Fibroblast of the aortic adventitia (primary cell): ENCODE data around the gene IGSF22. TPM values are rescaled to one million over a fixed set of nuclear protein-coding genes. Genes with fewer than 3 reads are reported as not detected.

Experiments used
- DNase-seq: peaks from one replicate; pipeline ENCODE4 v3.0.0-alpha.2; 2010; ENCODE audit warnings: low read depth
- H3K4me3 ChIP-seq: 2 replicates; pipeline ENCODE4 v1.5.1; 2011; ENCODE audit warnings: low read depth, mild to moderate bottlenecking, control low read depth, low read length, moderate library complexity
- total RNA-seq: library from RNA; depleted of rRNA; stranded (reverse); fragments of >200 nt; gene quantifications from 2 replicates; pipeline ENCODE4 v1.2.3, GENCODE V29; 2012; ENCODE audit warnings: low replicate concordance
- TF ChIP-seq, protein P1 (sequence below): IDR thresholded peaks from 2 replicates; pipeline ENCODE4 v1.5.1; 2011; ENCODE audit warnings: mild to moderate bottlenecking, low read length, control low read depth, inconsistent platforms; ENCODE audit not compliant: insufficient read depth

Gene IGSF22
- total RNA-seq, 1 donor: not detected

DNA sequence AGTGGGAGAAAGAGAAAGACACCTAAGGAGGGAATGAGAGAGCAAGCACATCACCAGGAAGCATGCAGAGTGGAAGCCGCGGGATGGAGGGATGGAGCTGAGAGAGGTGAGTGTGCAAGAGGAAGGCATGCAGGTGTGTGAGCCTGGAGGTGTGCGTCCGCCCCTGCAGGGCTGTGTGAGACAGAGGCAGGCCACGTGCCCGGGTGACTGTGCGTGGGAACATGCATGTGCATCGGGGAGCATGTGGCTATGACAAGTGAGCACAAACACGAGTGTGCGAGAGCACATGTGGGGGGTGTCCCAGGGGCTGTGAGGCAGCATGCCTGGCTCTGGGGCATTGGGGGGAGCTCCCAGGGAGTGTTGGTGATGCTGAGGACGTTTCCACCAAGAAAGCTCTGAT is 35.8 kb upstream of the IGSF22 start:
- DNase-seq: no peak
- H3K4me3 ChIP-seq: no peak overlapping the region
- TF ChIP-seq, protein P1, sequence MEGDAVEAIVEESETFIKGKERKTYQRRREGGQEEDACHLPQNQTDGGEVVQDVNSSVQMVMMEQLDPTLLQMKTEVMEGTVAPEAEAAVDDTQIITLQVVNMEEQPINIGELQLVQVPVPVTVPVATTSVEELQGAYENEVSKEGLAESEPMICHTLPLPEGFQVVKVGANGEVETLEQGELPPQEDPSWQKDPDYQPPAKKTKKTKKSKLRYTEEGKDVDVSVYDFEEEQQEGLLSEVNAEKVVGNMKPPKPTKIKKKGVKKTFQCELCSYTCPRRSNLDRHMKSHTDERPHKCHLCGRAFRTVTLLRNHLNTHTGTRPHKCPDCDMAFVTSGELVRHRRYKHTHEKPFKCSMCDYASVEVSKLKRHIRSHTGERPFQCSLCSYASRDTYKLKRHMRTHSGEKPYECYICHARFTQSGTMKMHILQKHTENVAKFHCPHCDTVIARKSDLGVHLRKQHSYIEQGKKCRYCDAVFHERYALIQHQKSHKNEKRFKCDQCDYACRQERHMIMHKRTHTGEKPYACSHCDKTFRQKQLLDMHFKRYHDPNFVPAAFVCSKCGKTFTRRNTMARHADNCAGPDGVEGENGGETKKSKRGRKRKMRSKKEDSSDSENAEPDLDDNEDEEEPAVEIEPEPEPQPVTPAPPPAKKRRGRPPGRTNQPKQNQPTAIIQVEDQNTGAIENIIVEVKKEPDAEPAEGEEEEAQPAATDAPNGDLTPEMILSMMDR: no peak

- H3K4me3 ChIP-seq: no peak overlapping the region
- TF ChIP-seq, protein P1: no peak
- DNase-seq: no peak
Observed at GRCh38 chr11:18761144-18761543, 35.2 kb upstream of the IGSF22 start.

GRCh38 chr11:18757811-18758210 is 31.8 kb upstream of the IGSF22 start:
- TF ChIP-seq, protein P1: no peak
- H3K4me3 ChIP-seq: no peak overlapping the region
- peak; percentile 66 for DNase-seq

- TF ChIP-seq, protein P1: no peak
- H3K4me3 ChIP-seq: no peak overlapping the region
- DNase-seq: peak; percentile 16
Observed at GRCh38 chr11:18756889-18757288, 30.9 kb upstream of the IGSF22 start.

- peak; percentile 8 for DNase-seq
Observed at GRCh38 chr11:18754308-18754707, 28.3 kb upstream of the IGSF22 start.

DNA sequence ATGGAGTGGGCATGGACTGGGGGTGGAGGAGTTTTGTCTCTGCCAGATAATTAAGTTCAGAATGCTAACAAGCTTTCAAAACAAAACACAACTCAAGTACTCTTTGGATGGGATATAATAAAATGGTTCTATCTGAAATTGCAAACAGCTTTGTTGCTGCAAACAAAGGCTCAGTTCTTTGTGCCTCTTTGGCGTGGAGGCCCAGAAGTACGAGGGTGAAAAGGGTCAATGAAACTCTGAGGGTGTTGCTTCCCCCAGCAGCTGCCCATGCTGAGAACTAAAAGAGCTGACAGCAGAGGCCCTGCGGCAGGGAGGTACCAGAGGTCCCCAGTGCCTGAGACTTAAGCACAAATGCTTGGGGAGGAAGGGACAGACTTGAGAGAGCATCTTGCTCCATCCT is 26.5 kb upstream of the IGSF22 start:
- DNase-seq: no peak
- H3K4me3 ChIP-seq: no peak overlapping the region
- TF ChIP-seq, protein P1: no peak

More at GRCh38 chr11:18754308-18754707, 28.3 kb upstream of the IGSF22 start:
- H3K4me3 ChIP-seq: no peak overlapping the region
- TF ChIP-seq, protein P1: no peak

- TF ChIP-seq, protein P1: no peak
- no peak for DNase-seq
- H3K4me3 ChIP-seq: no peak overlapping the region
Observed at GRCh38 chr11:18750944-18751343, 25.0 kb upstream of the IGSF22 start.
